Immature natural killer cell (primary cell): Measurements from ENCODE around the gene VWA3B. TPM values are rescaled to one million over a fixed set of nuclear protein-coding genes. Genes with fewer than 3 reads are reported as not detected.
A peak's percentile ranks its signal among the peaks of the same experiment; 100 is the strongest.

ENCODE experiments used
- DNase-seq, 3 donors: peaks; one replicate each; pipeline ENCODE4 v3.0.0; 2022; ENCODE audit warnings: mixed read lengths in 1 of 3
- H3K27ac Mint-ChIP-seq, 6 donors: one replicate each; pipeline ENCODE4 v1.8.0; 2020; ENCODE audit warnings: mixed read lengths in 6 of 6, mild to moderate bottlenecking in 5 of 6, inconsistent platforms in 4 of 6, moderate library complexity in 3 of 6
- H3K27me3 Mint-ChIP-seq, 3 donors: one replicate each; pipeline ENCODE4 v1.8.0; 2020 to 2021; ENCODE audit warnings: low read depth in 3 of 3, mild to moderate bottlenecking in 3 of 3, mixed read lengths in 3 of 3, moderate library complexity in 3 of 3, inconsistent platforms in 1 of 3
- H3K36me3 Mint-ChIP-seq, 3 donors: one replicate each; pipeline ENCODE4 v1.8.0; 2020; ENCODE audit warnings: mixed read lengths in 3 of 3, inconsistent platforms in 2 of 3, mild to moderate bottlenecking in 2 of 3
- H3K4me1 Mint-ChIP-seq, 2 donors: one replicate each; pipeline ENCODE4 v1.8.0; 2020; ENCODE audit warnings: inconsistent platforms in 2 of 2, mild to moderate bottlenecking in 2 of 2, mixed read lengths in 2 of 2, moderate library complexity in 1 of 2
- H3K4me3 Mint-ChIP-seq, 5 donors: one replicate each; pipeline ENCODE4 v1.8.0; 2020; ENCODE audit warnings: mild to moderate bottlenecking in 5 of 5, mixed read lengths in 5 of 5, inconsistent platforms in 3 of 5, moderate library complexity in 3 of 5
- H3K9me3 Mint-ChIP-seq, 6 donors: one replicate each; pipeline ENCODE4 v1.8.0; 2020; ENCODE audit warnings: mild to moderate bottlenecking in 6 of 6, mixed read lengths in 6 of 6, inconsistent platforms in 4 of 6, moderate library complexity in 3 of 6
- polyA plus RNA-seq, 3 donors: library from polyadenylated mRNA; unstranded; fragments of 300-500 nt; fragmentation: Illumina TruSeq; gene quantifications; one replicate each; pipeline ENCODE4 v1.2.3, GENCODE V29; 2021

Gene VWA3B
- polyA plus RNA-seq, 3 donors from 2014 or later = not detected

DNA sequence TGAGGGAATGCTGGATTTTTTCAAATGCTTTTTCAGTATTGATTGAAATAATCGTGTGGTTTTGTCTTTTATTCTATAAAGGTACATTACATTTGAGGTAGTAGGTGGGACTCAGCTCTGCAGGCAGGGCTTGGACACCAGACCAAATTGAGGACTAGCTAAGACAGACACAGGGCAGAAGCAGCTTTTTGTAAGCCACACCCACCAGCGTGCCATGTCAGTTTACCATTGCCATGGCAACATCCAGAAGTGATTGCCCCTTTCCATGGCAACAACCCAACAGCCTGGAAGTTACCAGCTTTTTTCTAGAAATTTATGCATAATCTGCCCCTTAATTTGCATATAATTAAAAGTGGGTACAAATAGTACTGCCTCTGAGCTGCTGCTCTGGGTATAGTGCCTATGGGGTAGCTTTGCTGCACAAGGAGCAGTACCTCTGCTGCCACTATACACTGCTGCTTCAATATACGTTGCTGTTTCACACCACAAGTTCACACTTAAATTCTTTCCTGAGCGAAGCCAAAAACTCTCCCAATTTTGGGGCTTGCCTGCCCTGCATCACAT, 23.6 kb upstream of the VWA3B start:
- peaks cover 0 to 3% (median 0%) of the 10 kb centered on the region in 3 donors for H3K36me3 Mint-ChIP-seq
- H3K9me3 Mint-ChIP-seq = peaks cover 0 to 4% (median under 1%) of the 10 kb centered on the region in 6 donors
- H3K4me1 Mint-ChIP-seq = no peaks in the 10 kb centered on the region
- H3K27ac Mint-ChIP-seq = no peak overlapping the region
- no peak for DNase-seq
- peaks cover 6 to 7% (median 7%) of the 10 kb centered on the region in 3 donors for H3K27me3 Mint-ChIP-seq
- no peak overlapping the region for H3K4me3 Mint-ChIP-seq

DNA sequence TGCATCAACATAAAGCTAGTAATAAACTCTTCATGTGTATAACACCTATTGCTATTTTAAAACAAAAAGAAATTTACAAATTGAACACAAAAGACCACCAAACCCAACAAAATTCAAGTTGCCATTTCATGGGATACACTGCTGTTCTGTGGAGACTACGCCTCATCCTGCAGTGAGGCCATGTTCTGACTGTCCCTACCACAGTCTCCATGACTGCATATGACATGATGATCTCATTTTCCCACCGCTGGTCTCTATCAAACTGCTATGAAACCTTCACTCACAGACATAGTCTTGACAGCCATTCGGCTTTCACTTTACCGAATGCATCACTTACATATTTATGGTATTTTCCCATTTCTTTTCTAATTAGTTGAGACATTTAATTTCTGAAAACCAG, 21.2 kb upstream of the VWA3B start:
- H3K27ac Mint-ChIP-seq = no peak overlapping the region

DNA sequence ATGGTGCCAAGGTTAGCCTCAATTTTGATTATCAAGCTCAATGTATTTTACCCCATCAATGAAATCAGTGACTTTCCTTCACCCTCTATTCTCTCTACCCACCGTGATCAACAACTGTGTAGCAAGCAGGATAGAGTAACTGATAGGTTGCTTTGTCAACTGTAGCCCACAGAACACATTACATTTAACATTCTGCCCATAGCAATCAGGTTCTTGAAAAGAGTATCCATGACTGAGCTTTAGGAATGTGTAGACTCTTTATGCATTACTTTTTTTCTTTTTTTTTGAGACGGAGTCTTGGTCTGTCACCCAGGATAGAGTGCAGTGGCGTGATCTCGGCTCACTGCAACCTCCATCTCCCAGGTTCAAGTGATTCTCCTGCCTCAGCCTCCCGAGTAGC, 19.8 kb upstream of the VWA3B start:
- no peaks in the 10 kb centered on the region for H3K4me1 Mint-ChIP-seq
- H3K27me3 Mint-ChIP-seq = peaks cover 2 to 6% (median 4%) of the 10 kb centered on the region in 3 donors
- no peak overlapping the region for H3K27ac Mint-ChIP-seq
- DNase-seq = no peak
- H3K36me3 Mint-ChIP-seq = peaks cover 0 to 3% (median 0%) of the 10 kb centered on the region in 3 donors
- H3K9me3 Mint-ChIP-seq = no peaks in the 10 kb centered on the region
- H3K4me3 Mint-ChIP-seq = no peak overlapping the region

More for the DNA sequence above, 21.2 kb upstream of the VWA3B start:
- Mint-ChIP-seq H3K36me3 (peaks cover 0 to 3% (median 0%) of the 10 kb centered on the region in 3 donors), H3K9me3 (peaks cover 0 to 4% (median under 1%) of the 10 kb centered on the region in 6 donors), H3K27me3 (peaks cover 4 to 7% (median 4%) of the 10 kb centered on the region in 3 donors), H3K4me1 (no peaks in the 10 kb centered on the region), H3K4me3 (no peak overlapping the region)
- DNase-seq = no peak

DNA sequence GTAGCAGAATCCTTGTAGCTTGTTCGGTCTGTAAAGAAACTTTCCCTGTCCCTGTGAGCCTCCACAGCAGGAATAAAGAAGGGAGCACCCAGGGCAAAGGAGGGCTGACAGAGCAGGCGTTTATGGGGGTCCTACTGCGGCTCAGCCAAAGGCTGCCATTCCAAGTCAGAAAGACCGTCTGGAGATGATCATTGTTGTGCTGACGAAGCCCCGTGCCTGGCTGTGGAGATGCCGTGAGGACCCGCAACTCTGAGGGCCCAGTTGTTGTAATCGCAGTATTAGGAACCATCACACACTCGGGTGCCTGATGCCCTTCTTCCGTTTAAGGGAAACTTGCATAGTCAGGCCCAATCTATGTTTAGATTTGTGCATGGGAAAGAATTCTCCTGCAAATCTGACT, 16.9 kb upstream of the VWA3B start:
- Mint-ChIP-seq H3K36me3 (peaks cover 0 to 3% (median 0%) of the 10 kb centered on the region in 3 donors), H3K9me3 (peaks cover 0 to 3% (median 0%) of the 10 kb centered on the region in 6 donors), H3K4me3 (no peak overlapping the region), H3K27ac (no peak overlapping the region), H3K4me1 (no peaks in the 10 kb centered on the region), H3K27me3 (peaks cover 0 to 2% (median 0%) of the 10 kb centered on the region in 3 donors)
- no peak for DNase-seq

GRCh38 chr2:98072442-98072841, 14.5 kb upstream of the VWA3B start:
- H3K4me3 Mint-ChIP-seq = no peak overlapping the region
- peaks cover 0 to 3% (median 0%) of the 10 kb centered on the region in 6 donors for H3K9me3 Mint-ChIP-seq
- H3K4me1 Mint-ChIP-seq = no peaks in the 10 kb centered on the region
- H3K27ac Mint-ChIP-seq = no peak overlapping the region
- no peaks in the 10 kb centered on the region for H3K36me3 Mint-ChIP-seq
- no peak for DNase-seq
- H3K27me3 Mint-ChIP-seq = peaks cover 0 to 2% (median 0%) of the 10 kb centered on the region in 3 donors

GRCh38 chr2:98078701-98079100, 8.3 kb upstream of the VWA3B start:
- DNase-seq = no peak
- Mint-ChIP-seq H3K27ac (no peak overlapping the region), H3K36me3 (no peaks in the 10 kb centered on the region), H3K4me3 (no peak overlapping the region), H3K27me3 (peaks cover 2 to 8% (median 4%) of the 10 kb centered on the region in 3 donors), H3K9me3 (peaks cover 0 to 10% (median 6%) of the 10 kb centered on the region in 6 donors), H3K4me1 (peaks cover 7 to 11% of the 10 kb centered on the region in 2 donors)

DNA sequence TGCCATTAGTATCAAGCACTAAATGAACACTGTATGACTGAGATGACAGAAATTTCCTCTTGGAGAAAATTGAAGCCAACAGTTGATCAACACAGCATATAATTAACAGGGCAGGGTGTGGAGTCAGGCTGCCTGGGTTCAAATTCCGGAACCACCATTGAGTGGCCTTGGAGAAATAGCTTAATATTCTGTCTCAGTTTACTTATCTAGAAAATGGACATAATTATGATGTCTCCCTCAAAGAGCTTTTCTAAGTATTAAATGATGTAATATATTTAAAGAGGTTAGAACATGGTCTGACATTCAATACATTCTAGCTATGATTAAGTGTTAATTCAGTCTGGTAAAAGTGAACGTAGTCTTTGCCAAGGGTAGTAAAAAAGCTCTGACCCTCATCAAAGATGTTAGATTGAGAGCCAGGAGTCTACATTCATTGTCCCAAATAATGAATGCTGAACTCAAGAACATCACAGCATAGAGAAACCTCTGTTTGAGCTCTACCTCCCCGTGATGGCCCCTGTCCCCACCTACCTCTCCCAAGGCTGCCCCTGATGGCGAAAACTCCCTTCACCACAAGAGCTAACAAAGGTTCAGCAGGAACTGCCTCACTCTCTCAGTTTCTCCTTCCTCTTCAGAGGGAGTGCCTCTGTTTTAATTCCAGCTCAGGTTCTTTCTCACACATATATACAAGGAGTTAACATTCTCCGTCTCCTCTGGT, 2.7 kb upstream of the VWA3B start:
- Mint-ChIP-seq H3K9me3 (no peaks in the 10 kb centered on the region), H3K27me3 (peaks cover 11 to 23% (median 23%) of the 10 kb centered on the region in 3 donors), H3K4me1 (peaks cover 14 to 27% of the 10 kb centered on the region in 2 donors), H3K27ac (no peak overlapping the region), H3K4me3 (no peak overlapping the region), H3K36me3 (no peaks in the 10 kb centered on the region)
- DNase-seq = no peak

DNA sequence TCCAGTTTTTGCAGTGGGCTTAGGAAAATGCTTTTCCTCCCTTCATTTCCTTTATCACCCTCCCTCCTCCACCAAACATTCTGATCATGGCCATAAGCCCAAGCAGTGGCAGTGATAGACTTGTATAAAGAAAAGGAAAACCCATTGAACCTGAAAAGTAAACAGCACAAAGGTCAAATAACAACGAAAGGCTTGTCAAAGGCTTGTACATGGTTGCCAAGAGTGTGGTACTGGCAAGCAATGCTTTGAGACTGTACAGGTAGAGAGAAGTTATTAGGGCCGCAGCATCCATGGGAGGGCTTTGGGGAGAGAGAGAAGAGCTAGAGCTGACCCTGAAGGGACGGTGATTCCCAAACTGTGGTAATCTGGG, 2.1 kb upstream of the VWA3B start:
- Mint-ChIP-seq H3K27me3 (peaks cover 11 to 23% (median 23%) of the 10 kb centered on the region in 3 donors), H3K27ac (no peak overlapping the region), H3K4me3 (no peak overlapping the region), H3K36me3 (no peaks in the 10 kb centered on the region), H3K9me3 (no peaks in the 10 kb centered on the region), H3K4me1 (peaks cover 14 to 27% of the 10 kb centered on the region in 2 donors)
- DNase-seq = no peak

GRCh38 chr2:98085649-98086048, 1.3 kb upstream of the VWA3B start:
- H3K36me3 Mint-ChIP-seq = no peaks in the 10 kb centered on the region
- H3K9me3 Mint-ChIP-seq = no peaks in the 10 kb centered on the region
- H3K4me1 Mint-ChIP-seq = peaks cover 14 to 27% of the 10 kb centered on the region in 2 donors
- peak overlapping the region in 1 of 5 donors; percentile 0 for H3K4me3 Mint-ChIP-seq
- DNase-seq = no peak
- peaks cover 14 to 23% (median 23%) of the 10 kb centered on the region in 3 donors for H3K27me3 Mint-ChIP-seq
- H3K27ac Mint-ChIP-seq = no peak overlapping the region

DNA sequence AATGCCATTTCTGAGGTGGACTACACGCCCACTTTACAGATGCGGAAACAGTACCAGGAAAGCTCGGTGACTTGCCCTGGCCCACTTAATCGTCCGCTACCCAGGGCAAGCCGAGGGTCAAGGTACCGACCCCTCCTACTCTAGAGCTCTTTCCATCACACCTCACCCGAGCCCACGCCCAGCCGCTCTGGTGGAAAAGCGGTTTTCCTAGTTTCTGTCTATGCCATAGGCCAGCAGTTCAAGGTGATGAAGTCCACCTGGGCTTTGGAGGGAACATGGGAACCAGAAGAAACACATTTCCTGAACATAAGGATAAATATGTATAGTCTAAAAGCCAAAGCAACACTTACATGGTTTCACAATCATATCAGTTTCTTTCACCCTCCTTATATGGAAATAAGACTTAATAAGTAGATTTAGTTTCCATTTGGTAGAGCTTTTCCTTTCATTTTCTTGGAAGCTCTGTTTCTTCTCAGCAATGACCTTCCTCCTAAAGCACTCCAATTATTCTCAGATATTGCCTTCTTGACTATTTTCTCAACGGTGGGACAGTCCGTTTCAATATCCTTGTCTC, 567 bp downstream of the VWA3B start:
- Mint-ChIP-seq H3K4me1 (peaks cover 7 to 19% of the 10 kb centered on the region in 2 donors), H3K4me3 (peak overlapping the region; percentile 28 to 68 (median 54)), H3K9me3 (no peaks in the 10 kb centered on the region), H3K27me3 (peaks cover 15 to 26% (median 21%) of the 10 kb centered on the region in 3 donors), H3K27ac (no peak overlapping the region), H3K36me3 (no peaks in the 10 kb centered on the region)
- no peak for DNase-seq

GRCh38 chr2:98088261-98088660, 1.3 kb downstream of the VWA3B start:
- peaks cover 16 to 21% (median 21%) of the 10 kb centered on the region in 3 donors for H3K27me3 Mint-ChIP-seq
- no peak overlapping the region for H3K27ac Mint-ChIP-seq
- H3K9me3 Mint-ChIP-seq = no peaks in the 10 kb centered on the region
- peak overlapping the region in 1 of 5 donors; percentile 3 for H3K4me3 Mint-ChIP-seq
- no peaks in the 10 kb centered on the region for H3K36me3 Mint-ChIP-seq
- peaks cover 7 to 15% of the 10 kb centered on the region in 2 donors for H3K4me1 Mint-ChIP-seq
- no peak for DNase-seq

DNA sequence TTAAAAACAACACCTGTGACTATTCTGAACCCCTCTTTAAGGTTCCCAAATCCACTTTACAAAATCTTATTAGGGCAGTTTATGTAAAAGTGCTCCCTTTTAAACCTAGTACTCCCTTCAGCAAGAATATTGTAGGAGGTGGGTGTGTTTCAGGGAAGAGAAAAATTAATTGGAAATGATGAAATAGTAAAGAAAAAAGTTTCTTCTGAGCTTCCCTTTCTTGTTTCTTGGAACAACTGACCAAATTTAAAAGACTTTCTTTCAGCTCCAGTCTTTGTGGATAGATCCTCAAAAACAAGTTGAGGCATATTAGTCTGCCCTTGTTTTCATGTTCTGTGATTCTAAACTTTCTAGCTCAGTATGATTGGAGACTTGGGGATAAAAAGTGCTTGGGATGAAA, 3.0 kb downstream of the VWA3B start:
- Mint-ChIP-seq H3K4me3 (no peak overlapping the region), H3K27ac (no peak overlapping the region), H3K4me1 (peaks cover 7 to 15% of the 10 kb centered on the region in 2 donors), H3K27me3 (peaks cover 11 to 21% (median 14%) of the 10 kb centered on the region in 3 donors), H3K9me3 (no peaks in the 10 kb centered on the region), H3K36me3 (no peaks in the 10 kb centered on the region)
- DNase-seq = no peak

GRCh38 chr2:98090951-98091350, 4.0 kb downstream of the VWA3B start:
- Mint-ChIP-seq H3K36me3 (no peaks in the 10 kb centered on the region), H3K4me3 (no peak overlapping the region), H3K27me3 (peaks cover 8 to 15% (median 14%) of the 10 kb centered on the region in 3 donors), H3K9me3 (peaks cover 0 to 6% (median 3%) of the 10 kb centered on the region in 6 donors), H3K4me1 (peaks cover 7 to 15% of the 10 kb centered on the region in 2 donors), H3K27ac (no peak overlapping the region)
- DNase-seq = no peak

GRCh38 chr2:98091738-98092137, 4.8 kb downstream of the VWA3B start:
- Mint-ChIP-seq H3K4me1 (peaks cover 2 to 10% of the 10 kb centered on the region in 2 donors), H3K27me3 (peaks cover 8 to 13% (median 10%) of the 10 kb centered on the region in 3 donors), H3K36me3 (peaks cover 0 to 4% (median 0%) of the 10 kb centered on the region in 3 donors), H3K27ac (no peak overlapping the region), H3K9me3 (peaks cover 4 to 11% (median 6%) of the 10 kb centered on the region in 6 donors), H3K4me3 (no peak overlapping the region)
- no peak for DNase-seq
